HEK293T (cell line): ENCODE results near the gene MYZAP.

Experiments used
- ARNT ChIP-seq: fragments of 450-650 bp; IDR thresholded peaks from 2 replicates; pipeline ENCODE4 v1.6.1; 2017; ENCODE audit warnings: mild to moderate bottlenecking
- BHLHE40 ChIP-seq: fragments of 450-650 bp; IDR thresholded peaks from 2 replicates; pipeline ENCODE4 v1.6.1; 2016; ENCODE audit warnings: mild to moderate bottlenecking, moderate library complexity, borderline replicate concordance
- CTBP1 ChIP-seq: fragments of 450-650 bp; IDR thresholded peaks from 2 replicates; pipeline ENCODE4 v1.6.1; 2016; ENCODE audit warnings: borderline replicate concordance
- ELF4 ChIP-seq: fragments of 450-650 bp; IDR thresholded peaks from 2 replicates; pipeline ENCODE4 v1.6.1; 2017; ENCODE audit warnings: antibody characterized with exemption
- FOXK2 ChIP-seq: fragments of 450-650 bp; IDR thresholded peaks from 2 replicates; pipeline ENCODE4 v1.6.1; 2016; ENCODE audit warnings: mild to moderate bottlenecking
- FOXM1 ChIP-seq: fragments of 450-650 bp; IDR thresholded peaks from 2 replicates; pipeline ENCODE4 v1.6.1; 2017; ENCODE audit warnings: mild to moderate bottlenecking, borderline replicate concordance
- HDGF ChIP-seq: fragments of 450-650 bp; IDR thresholded peaks from 2 replicates; pipeline ENCODE4 v1.6.1; 2017; ENCODE audit warnings: antibody characterized with exemption, borderline replicate concordance
- L3MBTL2 ChIP-seq: fragments of 450-650 bp; conservative IDR thresholded peaks from 2 replicates; pipeline ENCODE4 v1.6.1; 2016; ENCODE audit warnings: mild to moderate bottlenecking
- NFRKB ChIP-seq: fragments of 450-650 bp; IDR thresholded peaks from 2 replicates; pipeline ENCODE4 v1.6.1; 2016; ENCODE audit warnings: mild to moderate bottlenecking, moderate library complexity
- SP1 ChIP-seq: fragments of 450-650 bp; IDR thresholded peaks from 2 replicates; pipeline ENCODE4 v1.6.1; 2017
- SUZ12 ChIP-seq: fragments of 450-650 bp; IDR thresholded peaks from 2 replicates; pipeline ENCODE4 v1.6.1; 2016; ENCODE audit warnings: mild to moderate bottlenecking
- TARDBP ChIP-seq: fragments of 450-650 bp; IDR thresholded peaks from 2 replicates; pipeline ENCODE4 v1.6.1; 2016
- ZNF384 ChIP-seq: fragments of 450-650 bp; IDR thresholded peaks from 2 replicates; pipeline ENCODE4 v1.6.1; 2016
- TF ChIP-seq, protein P1 (sequence below): fragments of 450-650 bp; IDR thresholded peaks from 2 replicates; pipeline ENCODE4 v1.6.1; 2016

DNA sequence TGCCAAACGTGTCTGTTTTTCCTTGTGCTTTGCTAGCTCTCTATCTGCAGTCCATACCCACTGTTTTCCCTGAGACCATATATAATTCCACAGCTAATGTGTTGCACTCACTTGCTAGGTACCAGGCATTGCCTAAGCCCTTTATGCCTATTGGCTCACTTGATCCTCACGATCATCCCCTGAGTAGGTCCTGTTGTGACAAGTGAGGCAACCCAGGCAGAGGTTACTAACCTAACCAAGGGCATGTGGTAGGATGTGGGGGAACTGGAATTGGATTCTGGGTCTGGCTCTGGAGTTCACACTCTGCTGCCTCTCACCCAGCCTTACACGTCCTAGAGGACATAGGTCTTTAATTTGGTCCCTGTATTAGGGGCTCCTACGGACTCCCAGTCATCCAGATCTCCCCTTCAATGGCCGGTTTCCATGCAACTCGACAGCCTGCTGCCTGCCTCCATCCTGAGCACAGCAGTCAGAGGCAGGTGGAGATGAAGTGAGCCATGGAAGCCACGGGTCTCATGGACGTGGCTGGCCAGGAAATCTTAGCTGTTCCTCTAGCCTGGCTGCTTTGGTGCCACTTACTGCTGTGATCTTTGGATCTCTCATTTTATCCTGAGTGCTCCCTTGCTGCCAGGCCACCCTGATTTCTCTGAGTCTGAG lies 38.9 kb upstream of the MYZAP start:
- TF ChIP-seq FOXK2 (no peak), SP1 (no peak), CTBP1 (no peak), ARNT (no peak), ZNF384 (no peak), FOXM1 (no peak), TARDBP (no peak), NFRKB (no peak), ELF4 (no peak), HDGF (no peak), BHLHE40 (no peak), L3MBTL2 (no peak), SUZ12 (no peak)
- TF ChIP-seq, protein P1, sequence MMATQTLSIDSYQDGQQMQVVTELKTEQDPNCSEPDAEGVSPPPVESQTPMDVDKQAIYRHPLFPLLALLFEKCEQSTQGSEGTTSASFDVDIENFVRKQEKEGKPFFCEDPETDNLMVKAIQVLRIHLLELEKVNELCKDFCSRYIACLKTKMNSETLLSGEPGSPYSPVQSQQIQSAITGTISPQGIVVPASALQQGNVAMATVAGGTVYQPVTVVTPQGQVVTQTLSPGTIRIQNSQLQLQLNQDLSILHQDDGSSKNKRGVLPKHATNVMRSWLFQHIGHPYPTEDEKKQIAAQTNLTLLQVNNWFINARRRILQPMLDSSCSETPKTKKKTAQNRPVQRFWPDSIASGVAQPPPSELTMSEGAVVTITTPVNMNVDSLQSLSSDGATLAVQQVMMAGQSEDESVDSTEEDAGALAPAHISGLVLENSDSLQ, result no peak
